ENCODE results near the gene BAAT. TPM values are rescaled to one million over a fixed set of nuclear protein-coding genes. Genes with fewer than 3 reads are reported as not detected.

BAAT gene
- total RNA-seq, 1 experiment from 2014 or later = 0.08 TPM

DNA sequence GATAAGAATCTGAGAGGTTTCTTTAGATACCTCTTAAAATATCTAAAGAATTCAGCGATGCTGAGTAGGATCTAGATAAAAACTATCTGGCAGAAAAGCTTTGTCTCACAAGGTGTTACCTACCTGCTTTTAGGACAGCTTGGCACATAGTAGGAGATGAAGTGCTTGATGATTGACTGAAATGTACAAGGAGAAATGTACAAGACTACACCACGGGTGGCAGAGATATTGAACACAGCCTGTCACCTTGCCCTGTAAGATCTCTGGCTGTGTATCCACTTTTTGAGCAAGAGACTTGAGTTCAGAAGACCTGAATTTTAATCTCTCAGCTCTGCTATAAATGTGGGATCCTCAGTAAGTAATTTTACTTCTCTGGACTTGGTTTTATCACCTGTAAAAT is 35.1 kb upstream of the BAAT start:
- Histone ChIP-seq H3K4me3 (ENCODE audit: low read depth in 2 of 2, low read length in 2 of 2) (no peak overlapping the region), H3K36me3 (ENCODE audit: control insufficient read depth, insufficient read depth, low read length) (no peaks in the 10 kb centered on the region), H3K9me3 (ENCODE audit: control insufficient read depth, insufficient read depth, low read depth, low read length) (no peaks in the 10 kb centered on the region), H3K27me3 (ENCODE audit: control insufficient read depth, insufficient read depth, low read length) (peaks cover 13% of the 10 kb centered on the region), H3K27ac (ENCODE audit: low read length) (no peak overlapping the region), H3K4me1 (ENCODE audit: control insufficient read depth, insufficient read depth, low read length) (no peaks in the 10 kb centered on the region)
- no peak for TF ChIP-seq SIN3A (IDR thresholded peaks at IDR 0.05; ENCODE audit: borderline replicate concordance, insufficient read depth, low read depth, low read length)
- intact Hi-C loops (cut with micrococcal nuclease; ENCODE audit: unreplicated experiment) = no loop called here
- DNase-seq (ENCODE audit: low read depth, low spot score) (no peak), ATAC-seq (no peak)
- POLR2A ChIA-PET = no interaction called here
- CTCF ChIA-PET = no interaction called here
- no TSS peak for BruUV-seq (replicated peaks)
- in situ Hi-C loops (cut with HindIII; ENCODE audit: low pct_unique_long_range_greater_than_20kb, low sequenced_read_pairs) = no loop called here

DNA sequence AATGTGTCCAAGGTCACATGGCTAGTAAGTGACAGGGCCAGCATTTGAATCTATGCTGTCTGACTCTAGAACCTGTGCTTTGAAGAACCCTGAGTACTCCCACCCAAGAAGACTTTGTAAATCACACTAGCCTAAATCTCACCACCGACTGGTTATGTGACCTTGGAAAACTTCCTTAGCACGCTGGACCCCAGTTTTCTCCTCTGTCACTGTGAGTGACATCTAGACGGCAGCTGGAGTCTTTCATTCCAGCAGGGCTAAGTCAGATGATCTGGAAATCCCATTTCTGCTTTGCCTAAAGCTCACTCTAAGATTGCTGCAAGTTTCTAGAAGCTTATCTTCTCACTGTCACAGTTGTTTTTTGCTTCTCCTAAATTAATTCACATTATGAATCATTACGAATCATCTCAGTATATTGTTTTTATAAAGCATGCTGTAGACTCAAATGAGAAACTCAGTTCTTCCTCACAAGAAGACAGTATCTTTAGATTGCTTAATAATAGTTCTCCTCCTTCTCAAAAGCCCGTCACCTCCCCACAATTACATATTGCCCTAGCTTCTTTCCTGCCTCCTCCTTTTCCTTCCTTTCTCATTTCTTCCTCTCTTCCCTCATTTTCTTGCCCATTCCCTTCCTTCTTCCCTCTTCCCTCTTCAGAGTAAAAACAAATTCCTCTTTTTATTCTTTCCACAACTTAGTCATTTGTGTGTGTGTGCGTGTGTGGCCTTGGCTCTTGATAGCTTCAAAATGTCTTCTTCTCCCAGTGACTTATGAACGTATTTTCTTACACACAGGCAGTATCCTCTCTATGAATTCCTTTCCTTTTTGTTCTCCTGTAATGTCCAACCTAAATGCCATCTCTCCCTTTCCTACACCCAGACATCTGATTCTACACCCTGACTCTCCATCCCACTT is 34.0 kb upstream of the BAAT start:
- CTCF ChIA-PET = no interaction called here
- no peak overlapping the region for H3K27ac ChIP-seq (ENCODE audit: low read length)
- no TSS peak for BruUV-seq (replicated peaks)
- DNase-seq (ENCODE audit: low read depth, low spot score) (no peak), ATAC-seq (no peak)
- TF ChIP-seq POLR2AphosphoS5 (IDR thresholded peaks at IDR 0.05; ENCODE audit: low read depth, low read length) = no peak
- TF ChIP-seq, protein P1, sequence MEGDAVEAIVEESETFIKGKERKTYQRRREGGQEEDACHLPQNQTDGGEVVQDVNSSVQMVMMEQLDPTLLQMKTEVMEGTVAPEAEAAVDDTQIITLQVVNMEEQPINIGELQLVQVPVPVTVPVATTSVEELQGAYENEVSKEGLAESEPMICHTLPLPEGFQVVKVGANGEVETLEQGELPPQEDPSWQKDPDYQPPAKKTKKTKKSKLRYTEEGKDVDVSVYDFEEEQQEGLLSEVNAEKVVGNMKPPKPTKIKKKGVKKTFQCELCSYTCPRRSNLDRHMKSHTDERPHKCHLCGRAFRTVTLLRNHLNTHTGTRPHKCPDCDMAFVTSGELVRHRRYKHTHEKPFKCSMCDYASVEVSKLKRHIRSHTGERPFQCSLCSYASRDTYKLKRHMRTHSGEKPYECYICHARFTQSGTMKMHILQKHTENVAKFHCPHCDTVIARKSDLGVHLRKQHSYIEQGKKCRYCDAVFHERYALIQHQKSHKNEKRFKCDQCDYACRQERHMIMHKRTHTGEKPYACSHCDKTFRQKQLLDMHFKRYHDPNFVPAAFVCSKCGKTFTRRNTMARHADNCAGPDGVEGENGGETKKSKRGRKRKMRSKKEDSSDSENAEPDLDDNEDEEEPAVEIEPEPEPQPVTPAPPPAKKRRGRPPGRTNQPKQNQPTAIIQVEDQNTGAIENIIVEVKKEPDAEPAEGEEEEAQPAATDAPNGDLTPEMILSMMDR (IDR thresholded peaks at IDR 0.05) = no peak
- TF ChIP-seq SIN3A (IDR thresholded peaks at IDR 0.05; ENCODE audit: borderline replicate concordance, insufficient read depth, low read depth, low read length) = no peak
- TF ChIP-seq, protein P2, sequence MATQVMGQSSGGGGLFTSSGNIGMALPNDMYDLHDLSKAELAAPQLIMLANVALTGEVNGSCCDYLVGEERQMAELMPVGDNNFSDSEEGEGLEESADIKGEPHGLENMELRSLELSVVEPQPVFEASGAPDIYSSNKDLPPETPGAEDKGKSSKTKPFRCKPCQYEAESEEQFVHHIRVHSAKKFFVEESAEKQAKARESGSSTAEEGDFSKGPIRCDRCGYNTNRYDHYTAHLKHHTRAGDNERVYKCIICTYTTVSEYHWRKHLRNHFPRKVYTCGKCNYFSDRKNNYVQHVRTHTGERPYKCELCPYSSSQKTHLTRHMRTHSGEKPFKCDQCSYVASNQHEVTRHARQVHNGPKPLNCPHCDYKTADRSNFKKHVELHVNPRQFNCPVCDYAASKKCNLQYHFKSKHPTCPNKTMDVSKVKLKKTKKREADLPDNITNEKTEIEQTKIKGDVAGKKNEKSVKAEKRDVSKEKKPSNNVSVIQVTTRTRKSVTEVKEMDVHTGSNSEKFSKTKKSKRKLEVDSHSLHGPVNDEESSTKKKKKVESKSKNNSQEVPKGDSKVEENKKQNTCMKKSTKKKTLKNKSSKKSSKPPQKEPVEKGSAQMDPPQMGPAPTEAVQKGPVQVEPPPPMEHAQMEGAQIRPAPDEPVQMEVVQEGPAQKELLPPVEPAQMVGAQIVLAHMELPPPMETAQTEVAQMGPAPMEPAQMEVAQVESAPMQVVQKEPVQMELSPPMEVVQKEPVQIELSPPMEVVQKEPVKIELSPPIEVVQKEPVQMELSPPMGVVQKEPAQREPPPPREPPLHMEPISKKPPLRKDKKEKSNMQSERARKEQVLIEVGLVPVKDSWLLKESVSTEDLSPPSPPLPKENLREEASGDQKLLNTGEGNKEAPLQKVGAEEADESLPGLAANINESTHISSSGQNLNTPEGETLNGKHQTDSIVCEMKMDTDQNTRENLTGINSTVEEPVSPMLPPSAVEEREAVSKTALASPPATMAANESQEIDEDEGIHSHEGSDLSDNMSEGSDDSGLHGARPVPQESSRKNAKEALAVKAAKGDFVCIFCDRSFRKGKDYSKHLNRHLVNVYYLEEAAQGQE (IDR thresholded peaks at IDR 0.05; ENCODE audit: insufficient read depth in 1 of 2, low read depth in 2 of 2, low read length in 1 of 2) = no peak
- TF ChIP-seq TCF7L2 (IDR thresholded peaks at IDR 0.05; ENCODE audit: low read depth, low read length) = no peak
- in situ Hi-C loops (cut with HindIII; ENCODE audit: low pct_unique_long_range_greater_than_20kb, low sequenced_read_pairs) = no loop called here
- no peak overlapping the region for H3K4me3 ChIP-seq (ENCODE audit: low read depth in 2 of 2, low read length in 2 of 2)
- no peaks in the 10 kb centered on the region for H3K9me3 ChIP-seq (ENCODE audit: control insufficient read depth, insufficient read depth, low read depth, low read length)
- no peaks in the 10 kb centered on the region for H3K36me3 ChIP-seq (ENCODE audit: control insufficient read depth, insufficient read depth, low read length)
- H3K4me1 ChIP-seq (ENCODE audit: control insufficient read depth, insufficient read depth, low read length) = no peaks in the 10 kb centered on the region
- intact Hi-C loops (cut with micrococcal nuclease; ENCODE audit: unreplicated experiment) = no loop called here
- peaks cover 13% of the 10 kb centered on the region for H3K27me3 ChIP-seq (ENCODE audit: control insufficient read depth, insufficient read depth, low read length)
- POLR2A ChIA-PET = no interaction called here

DNA sequence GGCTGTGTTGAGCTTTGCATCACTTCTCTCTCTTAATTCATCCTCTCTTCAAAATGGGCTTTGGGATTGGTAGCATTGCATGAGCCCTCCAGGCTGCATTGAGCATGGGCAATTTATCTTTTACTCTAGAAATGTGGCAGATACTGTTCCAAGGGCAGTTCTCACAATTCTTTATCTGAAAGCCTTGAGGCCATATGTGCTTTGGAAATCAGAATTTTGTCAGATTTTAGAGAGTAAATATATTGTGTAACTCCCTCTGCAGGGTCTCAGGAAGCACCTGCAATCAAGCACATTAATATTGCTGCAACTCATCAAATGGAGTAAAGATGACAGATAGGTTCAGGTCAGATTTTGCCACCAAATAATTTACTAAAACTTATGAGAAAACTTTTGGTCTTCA is 33.2 kb upstream of the BAAT start:
- no peak for DNase-seq (ENCODE audit: low read depth, low spot score)
- no TSS peak for BruUV-seq (replicated peaks)
- TF ChIP-seq, protein P1 (IDR thresholded peaks at IDR 0.05) = no peak
- H3K4me3 ChIP-seq (ENCODE audit: low read depth in 2 of 2, low read length in 2 of 2) = no peak overlapping the region
- H3K9me3 ChIP-seq (ENCODE audit: control insufficient read depth, insufficient read depth, low read depth, low read length) = peaks cover 4% of the 10 kb centered on the region; the same call in 1 of the 2 replicates
- no peak overlapping the region for H3K27ac ChIP-seq (ENCODE audit: low read length)
- intact Hi-C loops (cut with micrococcal nuclease; ENCODE audit: unreplicated experiment) = no loop called here
- ChIA-PET CTCF (no interaction called here), POLR2A (no interaction called here)
- ATAC-seq = no peak
- H3K36me3 ChIP-seq (ENCODE audit: control insufficient read depth, insufficient read depth, low read length) = no peaks in the 10 kb centered on the region
- peaks cover 13% of the 10 kb centered on the region for H3K27me3 ChIP-seq (ENCODE audit: control insufficient read depth, insufficient read depth, low read length)
- H3K4me1 ChIP-seq (ENCODE audit: control insufficient read depth, insufficient read depth, low read length) = no peaks in the 10 kb centered on the region
- in situ Hi-C loops (cut with HindIII; ENCODE audit: low pct_unique_long_range_greater_than_20kb, low sequenced_read_pairs) = no loop called here
